SU-DHL-6 (cell line): ENCODE results near the gene CLMN.

Source experiments
- EZH2phosphoT487 ChIP-seq: fragments of 200-600 bp; sonication (generic), shearing (Covaris generic); conservative IDR thresholded peaks from 2 replicates; pipeline ENCODE4 v1.6.1; 2018; ENCODE audit warnings: mild to moderate bottlenecking, antibody characterized with exemption, low read length, moderate library complexity, mixed read lengths
- TF ChIP-seq, protein P1 (sequence below): fragments of 200-600 bp; sonication (generic); IDR thresholded peaks from one replicate; pipeline ENCODE4 v1.5.1; 2017; ENCODE audit warnings: antibody characterized with exemption, mild to moderate bottlenecking, low read length, moderate library complexity; ENCODE audit not compliant: insufficient read depth, poor library complexity, severe bottlenecking

DNA sequence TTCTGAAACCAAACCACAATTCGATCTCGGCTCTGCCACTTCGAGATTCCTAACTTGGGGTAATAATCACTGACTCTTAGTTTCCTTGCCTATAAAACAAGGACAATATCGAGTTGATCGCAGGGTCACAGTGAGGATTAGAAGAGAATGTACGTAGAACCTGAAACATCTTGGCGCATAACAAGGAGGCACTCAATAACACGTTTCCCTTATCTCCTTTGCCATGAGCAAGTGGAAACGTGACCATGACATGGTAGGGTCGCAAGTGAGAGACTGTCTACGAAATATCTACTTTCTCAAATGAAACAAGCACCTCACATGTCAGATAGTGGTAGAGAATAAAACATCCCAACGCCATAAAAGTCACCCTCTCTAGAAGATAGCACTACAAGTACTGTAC, 164.7 kb downstream of the CLMN start:
- TF ChIP-seq EZH2phosphoT487: no peak
- TF ChIP-seq, protein P1, sequence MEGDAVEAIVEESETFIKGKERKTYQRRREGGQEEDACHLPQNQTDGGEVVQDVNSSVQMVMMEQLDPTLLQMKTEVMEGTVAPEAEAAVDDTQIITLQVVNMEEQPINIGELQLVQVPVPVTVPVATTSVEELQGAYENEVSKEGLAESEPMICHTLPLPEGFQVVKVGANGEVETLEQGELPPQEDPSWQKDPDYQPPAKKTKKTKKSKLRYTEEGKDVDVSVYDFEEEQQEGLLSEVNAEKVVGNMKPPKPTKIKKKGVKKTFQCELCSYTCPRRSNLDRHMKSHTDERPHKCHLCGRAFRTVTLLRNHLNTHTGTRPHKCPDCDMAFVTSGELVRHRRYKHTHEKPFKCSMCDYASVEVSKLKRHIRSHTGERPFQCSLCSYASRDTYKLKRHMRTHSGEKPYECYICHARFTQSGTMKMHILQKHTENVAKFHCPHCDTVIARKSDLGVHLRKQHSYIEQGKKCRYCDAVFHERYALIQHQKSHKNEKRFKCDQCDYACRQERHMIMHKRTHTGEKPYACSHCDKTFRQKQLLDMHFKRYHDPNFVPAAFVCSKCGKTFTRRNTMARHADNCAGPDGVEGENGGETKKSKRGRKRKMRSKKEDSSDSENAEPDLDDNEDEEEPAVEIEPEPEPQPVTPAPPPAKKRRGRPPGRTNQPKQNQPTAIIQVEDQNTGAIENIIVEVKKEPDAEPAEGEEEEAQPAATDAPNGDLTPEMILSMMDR: no peak
